Choroid plexus epithelial cell (primary cell): ENCODE data around the gene MME.
"Not testable (repeated sequence)": the region's sequence is repeated elsewhere in the genome, so short reads cannot be mapped to it uniquely, and the experiment has no call there.

Source experiments
- DNase-seq: peaks from one replicate; pipeline ENCODE4 v3.0.0-alpha.2; 2010; ENCODE audit warnings: low read depth
- H3K4me3 ChIP-seq: 2 replicates; pipeline ENCODE4 v1.5.1; 2011; ENCODE audit warnings: low read depth, mild to moderate bottlenecking, control low read depth, low read length, moderate library complexity
- CTCF ChIP-seq: conservative IDR thresholded peaks from 2 replicates; pipeline ENCODE4 v1.5.1; 2011; ENCODE audit warnings: low read depth, mild to moderate bottlenecking, control low read depth, inconsistent platforms, low read length, moderate library complexity

MME gene

GRCh38 chr3:155110022-155110421 lies 29.9 kb downstream of the MME start:
- no peak for TF ChIP-seq CTCF
- DNase-seq = no peak
- no peak overlapping the region for H3K4me3 ChIP-seq

GRCh38 chr3:155110996-155111901 lies 31.1 kb downstream of the MME start:
- TF ChIP-seq CTCF = no peak
- H3K4me3 ChIP-seq = no peak overlapping the region
- no peak for DNase-seq

GRCh38 chr3:155111971-155112370 lies 31.9 kb downstream of the MME start:
- DNase-seq = no peak
- no peak for TF ChIP-seq CTCF
- H3K4me3 ChIP-seq = no peak overlapping the region

- no peak for DNase-seq
- no peak for TF ChIP-seq CTCF
- no peak overlapping the region for H3K4me3 ChIP-seq
Measured at GRCh38 chr3:155112661-155113389, 32.7 kb downstream of the MME start.

- DNase-seq, H3K4me3 ChIP-seq: not testable (repeated sequence)
Measured at GRCh38 chr3:155124745-155125144, 44.6 kb downstream of the MME start.

GRCh38 chr3:155129396-155129795 lies 49.3 kb downstream of the MME start:
- H3K4me3 ChIP-seq = no peak overlapping the region
- TF ChIP-seq CTCF = no peak
- DNase-seq = peak; percentile 13

- TF ChIP-seq CTCF = no peak
- DNase-seq = peak; percentile 43
- no peak overlapping the region for H3K4me3 ChIP-seq
Measured at GRCh38 chr3:155130001-155130400, 49.9 kb downstream of the MME start.
